Adipocyte (in vitro differentiated cells): ENCODE measurements around the gene NMD3.
"Not testable (repeated sequence)": the region's sequence is repeated elsewhere in the genome, so short reads cannot be mapped to it uniquely, and the experiment has no call there.

Experiments
- DNase-seq: peaks from one replicate; pipeline ENCODE4 v3.0.0-alpha.2; 2015; ENCODE audit warnings: low read depth
- H3K27me3 ChIP-seq: replicated peaks from 2 replicates; pipeline ENCODE4 v1.7.0; 2013; ENCODE audit warnings: mild to moderate bottlenecking, low read length, moderate library complexity; ENCODE audit not compliant: control insufficient read depth, insufficient read depth
- H3K36me3 ChIP-seq: 2 replicates; pipeline ENCODE4 v1.7.0; 2013; ENCODE audit warnings: low read length, mild to moderate bottlenecking, moderate library complexity; ENCODE audit not compliant: control insufficient read depth, insufficient read depth, severe bottlenecking
- H3K4me1 ChIP-seq: 2 replicates; pipeline ENCODE4 v1.7.0; 2013; ENCODE audit warnings: mild to moderate bottlenecking, low read length, moderate library complexity; ENCODE audit not compliant: control insufficient read depth, insufficient read depth
- H3K4me3 ChIP-seq: 2 replicates; pipeline ENCODE4 v1.7.0; 2013; ENCODE audit warnings: mild to moderate bottlenecking, low read length, moderate library complexity
- H3K9ac ChIP-seq: 2 replicates; pipeline ENCODE4 v1.7.0; 2013; ENCODE audit warnings: mild to moderate bottlenecking, low read length, moderate library complexity
- H3K9me3 ChIP-seq: 2 replicates; pipeline ENCODE4 v1.7.0; 2013; ENCODE audit warnings: mild to moderate bottlenecking, low read length, moderate library complexity; ENCODE audit not compliant: control insufficient read depth

Gene NMD3

GRCh38 chr3:161265916-161266571 is 44.9 kb downstream of the NMD3 start:
- Histone ChIP-seq H3K4me3 (no peak overlapping the region), H3K9me3 (peaks cover 2% of the 10 kb centered on the region), H3K27me3 (no peaks in the 10 kb centered on the region), H3K36me3 (no peaks in the 10 kb centered on the region), H3K4me1 (peaks cover 29% of the 10 kb centered on the region), H3K9ac (no peak overlapping the region)
- DNase-seq, result no peak

- H3K4me1 ChIP-seq, result peaks cover 29% of the 10 kb centered on the region
- H3K9ac ChIP-seq, result no peak overlapping the region
- no peaks in the 10 kb centered on the region for H3K36me3 ChIP-seq
- H3K27me3 ChIP-seq, result no peaks in the 10 kb centered on the region
- H3K4me3 ChIP-seq, result no peak overlapping the region
- H3K9me3 ChIP-seq, result peaks cover 2% of the 10 kb centered on the region
- DNase-seq, result peak; percentile 64
Observed at GRCh38 chr3:161266731-161267150, 45.6 kb downstream of the NMD3 start.

GRCh38 chr3:161267646-161268045 is 46.5 kb downstream of the NMD3 start:
- no peaks in the 10 kb centered on the region for H3K27me3 ChIP-seq
- peaks cover 27% of the 10 kb centered on the region for H3K4me1 ChIP-seq
- H3K9ac ChIP-seq, result no peak overlapping the region
- no peak overlapping the region for H3K4me3 ChIP-seq
- no peaks in the 10 kb centered on the region for H3K36me3 ChIP-seq
- DNase-seq, result no peak
- H3K9me3 ChIP-seq, result peaks cover 2% of the 10 kb centered on the region

GRCh38 chr3:161268601-161269000 is 47.5 kb downstream of the NMD3 start:
- no peaks in the 10 kb centered on the region for H3K36me3 ChIP-seq
- H3K27me3 ChIP-seq, result no peaks in the 10 kb centered on the region
- no peak for DNase-seq
- peaks cover 17% of the 10 kb centered on the region for H3K4me1 ChIP-seq
- no peak overlapping the region for H3K9ac ChIP-seq
- no peak overlapping the region for H3K4me3 ChIP-seq
- peaks cover 2% of the 10 kb centered on the region for H3K9me3 ChIP-seq

- H3K36me3 ChIP-seq, result no peaks in the 10 kb centered on the region
- H3K4me3 ChIP-seq, result no peak overlapping the region
- H3K27me3 ChIP-seq, result no peaks in the 10 kb centered on the region
- H3K9me3 ChIP-seq, result no peaks in the 10 kb centered on the region
- peaks cover 6% of the 10 kb centered on the region for H3K4me1 ChIP-seq
- H3K9ac ChIP-seq, result no peak overlapping the region
- DNase-seq, result no peak
Observed at GRCh38 chr3:161270991-161271390, 49.9 kb downstream of the NMD3 start.

- H3K9me3 ChIP-seq, result no peaks in the 10 kb centered on the region
- no peaks in the 10 kb centered on the region for H3K36me3 ChIP-seq
- no peak overlapping the region for H3K9ac ChIP-seq
- H3K4me3 ChIP-seq, result no peak overlapping the region
- peaks cover 6% of the 10 kb centered on the region for H3K4me1 ChIP-seq
- H3K27me3 ChIP-seq, result no peaks in the 10 kb centered on the region
- no peak for DNase-seq
Observed at GRCh38 chr3:161271646-161272045, 50.5 kb downstream of the NMD3 start.

GRCh38 chr3:161272524-161272923 is 51.4 kb downstream of the NMD3 start:
- no peak for DNase-seq
- Histone ChIP-seq H3K36me3 (no peaks in the 10 kb centered on the region), H3K27me3 (no peaks in the 10 kb centered on the region), H3K9ac (no peak overlapping the region), H3K4me3 (no peak overlapping the region), H3K9me3 (no peaks in the 10 kb centered on the region), H3K4me1 (no peaks in the 10 kb centered on the region)

- H3K9ac ChIP-seq, result no peak overlapping the region
- no peaks in the 10 kb centered on the region for H3K36me3 ChIP-seq
- no peaks in the 10 kb centered on the region for H3K9me3 ChIP-seq
- H3K27me3 ChIP-seq, result no peaks in the 10 kb centered on the region
- H3K4me3 ChIP-seq, result no peak overlapping the region
- H3K4me1 ChIP-seq, result no peaks in the 10 kb centered on the region
- DNase-seq, result peak; percentile 85
Observed at GRCh38 chr3:161273589-161274218, 52.6 kb downstream of the NMD3 start.

- peaks cover 9% of the 10 kb centered on the region for H3K9me3 ChIP-seq
- H3K4me1 ChIP-seq, result no peaks in the 10 kb centered on the region
- no peak overlapping the region for H3K9ac ChIP-seq
- H3K27me3 ChIP-seq, result no peaks in the 10 kb centered on the region
- peak; percentile 70 for DNase-seq
- H3K4me3 ChIP-seq, result no peak overlapping the region
- no peaks in the 10 kb centered on the region for H3K36me3 ChIP-seq
Observed at GRCh38 chr3:161274691-161275298, 53.7 kb downstream of the NMD3 start.

- no peaks in the 10 kb centered on the region for H3K36me3 ChIP-seq
- no peak overlapping the region for H3K4me3 ChIP-seq
- no peaks in the 10 kb centered on the region for H3K4me1 ChIP-seq
- H3K27me3 ChIP-seq, result no peaks in the 10 kb centered on the region
- DNase-seq, result no peak
- H3K9me3 ChIP-seq, result peaks cover 9% of the 10 kb centered on the region
- no peak overlapping the region for H3K9ac ChIP-seq
Observed at GRCh38 chr3:161275919-161276318, 54.8 kb downstream of the NMD3 start.

- H3K36me3 ChIP-seq, H3K27me3 ChIP-seq, H3K4me3 ChIP-seq, H3K4me1 ChIP-seq, H3K9ac ChIP-seq, DNase-seq: not testable (repeated sequence)
- H3K9me3 ChIP-seq, result peaks cover 12% of the 10 kb centered on the region
Observed at GRCh38 chr3:161282387-161282786, 61.3 kb downstream of the NMD3 start.
